Activated T-cell treated with anti-CD3 and anti-CD28 coated beads, Interleukin-2, amount 50 U/mL, for 24 hours (primary cell): Measurements from ENCODE around the gene OR4D2.

Source experiments
- DNase-seq: peaks from one replicate; pipeline ENCODE4 v3.0.0-alpha.2; 2020
- H3K27ac Mint-ChIP-seq: 2 replicates; pipeline ENCODE4 v1.8.0; 2020; ENCODE audit warnings: mild to moderate bottlenecking, mixed read lengths
- H3K27me3 Mint-ChIP-seq: 2 replicates; pipeline ENCODE4 v1.8.0; 2020; ENCODE audit warnings: mixed read lengths
- H3K36me3 Mint-ChIP-seq: 2 replicates; pipeline ENCODE4 v1.8.0; 2020; ENCODE audit warnings: low read depth, mixed read lengths
- H3K4me1 Mint-ChIP-seq: 2 replicates; pipeline ENCODE4 v1.8.0; 2020; ENCODE audit warnings: low read depth, mixed read lengths
- H3K4me3 Mint-ChIP-seq: 2 replicates; pipeline ENCODE4 v1.8.0; 2020; ENCODE audit warnings: mild to moderate bottlenecking, moderate library complexity, mixed read lengths
- H3K9me3 Mint-ChIP-seq: 2 replicates; pipeline ENCODE4 v1.8.0; 2020; ENCODE audit warnings: mixed read lengths

OR4D2 gene

DNA sequence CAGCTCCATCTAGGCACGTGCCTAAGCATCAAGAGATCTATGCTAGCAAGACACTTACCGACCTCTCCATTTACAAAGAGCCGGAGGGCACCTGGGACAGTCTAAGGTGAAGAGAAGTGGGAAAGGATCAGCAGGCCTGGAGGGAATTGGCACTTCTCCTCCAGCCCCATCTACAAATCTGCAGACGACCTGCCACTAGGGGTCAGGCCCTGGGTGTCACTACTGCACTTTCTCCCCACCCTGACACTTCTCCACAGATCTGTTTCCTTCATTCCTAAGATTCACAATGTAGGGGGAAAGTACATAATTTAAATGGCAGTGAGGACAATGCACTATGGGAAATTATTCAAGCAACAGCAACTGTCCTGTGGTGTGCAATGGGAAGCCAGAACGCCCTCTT lies 44.1 kb downstream of the OR4D2 start:
- H3K4me1 Mint-ChIP-seq: no peaks in the 10 kb centered on the region
- no peaks in the 10 kb centered on the region for H3K27me3 Mint-ChIP-seq
- peaks cover 78% of the 10 kb centered on the region for H3K36me3 Mint-ChIP-seq
- no peak overlapping the region for H3K4me3 Mint-ChIP-seq
- no peaks in the 10 kb centered on the region for H3K9me3 Mint-ChIP-seq
- no peak overlapping the region for H3K27ac Mint-ChIP-seq
- DNase-seq: no peak

DNA sequence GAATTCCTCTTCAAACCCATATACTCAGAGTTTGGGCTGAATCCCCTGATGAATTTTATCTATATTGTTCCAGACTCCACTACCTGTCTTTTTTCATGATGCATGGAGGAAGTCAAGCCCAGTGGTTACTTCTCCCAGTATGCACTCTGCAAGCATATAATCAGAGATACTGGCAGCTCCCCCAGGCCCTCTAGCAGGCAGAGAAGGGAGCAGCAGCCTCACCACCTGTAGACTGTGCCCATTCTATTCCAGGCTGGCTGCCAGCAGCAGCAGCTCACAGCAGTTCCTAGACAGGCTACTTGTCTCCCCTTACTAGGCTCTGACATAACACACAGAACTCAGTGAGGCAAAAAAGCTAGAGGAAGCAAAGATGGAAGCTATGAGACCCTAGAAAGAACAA lies 48.9 kb downstream of the OR4D2 start:
- DNase-seq: no peak
- Mint-ChIP-seq H3K27ac (no peak overlapping the region), H3K36me3 (peaks cover 51% of the 10 kb centered on the region), H3K27me3 (no peaks in the 10 kb centered on the region), H3K9me3 (no peaks in the 10 kb centered on the region), H3K4me3 (no peak overlapping the region), H3K4me1 (peaks cover 26% of the 10 kb centered on the region)

GRCh38 chr17:58217766-58218165 lies 51.0 kb downstream of the OR4D2 start:
- Mint-ChIP-seq H3K4me3 (peak overlapping the region; percentile 88), H3K27me3 (no peaks in the 10 kb centered on the region), H3K4me1 (peaks cover 26% of the 10 kb centered on the region), H3K9me3 (no peaks in the 10 kb centered on the region), H3K36me3 (peaks cover 36% of the 10 kb centered on the region), H3K27ac (peak overlapping the region; percentile 20)
- DNase-seq: no peak

- Mint-ChIP-seq H3K36me3 (peaks cover 23% of the 10 kb centered on the region), H3K4me3 (peak within 1 kb of the TSS; percentile 88), H3K27me3 (no peaks in the 10 kb centered on the region)
Observed at GRCh38 chr17:58219007-58219788, 52.4 kb downstream of the OR4D2 start, which contains the start of gene MKS1. TSS of gene MKS1 (minus strand) at chr17:58219255. CDS start at chr17:58219230, 25 bp downstream.

DNA sequence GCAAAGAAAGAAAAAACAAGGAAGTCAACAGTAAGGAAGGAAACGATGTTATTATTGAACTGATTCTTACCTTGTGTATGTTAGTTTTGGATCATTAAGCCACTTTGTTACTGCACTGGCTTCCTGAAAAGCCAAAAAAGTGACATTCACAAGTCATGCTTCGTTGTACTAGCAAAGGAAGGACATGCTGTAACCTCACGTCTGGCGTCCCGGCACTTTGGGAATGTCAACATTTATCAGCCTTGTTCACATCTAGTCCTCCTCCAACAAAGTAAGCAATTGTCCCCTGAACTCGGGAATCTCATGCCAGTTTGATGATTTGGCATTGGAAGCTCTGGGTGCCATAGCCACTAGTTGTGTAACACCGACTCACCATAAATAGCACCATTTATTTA lies 53.0 kb downstream of the OR4D2 start:
- no peaks in the 10 kb centered on the region for H3K9me3 Mint-ChIP-seq

More at GRCh38 chr17:58219007-58219788, 52.4 kb downstream of the OR4D2 start, which contains the start of gene MKS1:
- Mint-ChIP-seq H3K9me3 (no peaks in the 10 kb centered on the region), H3K4me1 (peaks cover 28% of the 10 kb centered on the region), H3K27ac (peak within 1 kb of the TSS; percentile 93)
- peak; percentile 97 for DNase-seq

More for the DNA sequence above, 53.0 kb downstream of the OR4D2 start:
- peak overlapping the region; percentile 88 for H3K4me3 Mint-ChIP-seq
- peaks cover 19% of the 10 kb centered on the region for H3K36me3 Mint-ChIP-seq
- H3K27ac Mint-ChIP-seq: peak overlapping the region; percentile 93
- DNase-seq: peak; percentile 37
- H3K27me3 Mint-ChIP-seq: no peaks in the 10 kb centered on the region
- peaks cover 33% of the 10 kb centered on the region for H3K4me1 Mint-ChIP-seq
